Activated CD8-positive, alpha-beta memory T cell treated with anti-CD3 and anti-CD28 coated beads for 4 hours (primary cell): ENCODE measurements around the gene CHKA.

Experiments used
- DNase-seq, 2 donors: peaks; one replicate each; pipeline ENCODE4 v3.0.0-alpha.2; 2020; ENCODE audit warnings: low read depth in 2 of 2

CHKA gene

GRCh38 chr11:68121067-68121899 is at the start of gene CHKA:
Gene CHKA (minus strand): TSS chr11:68121388. CDS start chr11:68121177, 211 bp downstream.
- peak; percentile 74 for DNase-seq

GRCh38 chr11:68169442-68169841 is 48.3 kb upstream of the CHKA start:
- no peak for DNase-seq

- DNase-seq, result no peak
Observed at GRCh38 chr11:68168694-68169093, 47.5 kb upstream of the CHKA start.

GRCh38 chr11:68167474-68167873 is 46.3 kb upstream of the CHKA start:
- no peak for DNase-seq

GRCh38 chr11:68166969-68167368 is 45.8 kb upstream of the CHKA start:
- DNase-seq, result no peak

GRCh38 chr11:68165601-68166000 is 44.4 kb upstream of the CHKA start:
- DNase-seq, result no peak

- DNase-seq, result no peak
Observed at GRCh38 chr11:68164437-68164836, 43.2 kb upstream of the CHKA start.

- DNase-seq, result no peak
Observed at GRCh38 chr11:68163691-68164090, 42.5 kb upstream of the CHKA start.

- no peak for DNase-seq
Observed at GRCh38 chr11:68160100-68160695, 39.0 kb upstream of the CHKA start.

- DNase-seq, result no peak
Observed at GRCh38 chr11:68159665-68160064, 38.5 kb upstream of the CHKA start.

GRCh38 chr11:68159161-68159560 is 38.0 kb upstream of the CHKA start:
- DNase-seq, result no peak

GRCh38 chr11:68158580-68158979 is 37.4 kb upstream of the CHKA start:
- DNase-seq, result no peak

- DNase-seq, result no peak
Observed at GRCh38 chr11:68153742-68154141, 32.6 kb upstream of the CHKA start.

- no peak for DNase-seq
Observed at GRCh38 chr11:68150037-68150436, 28.8 kb upstream of the CHKA start.

- no peak for DNase-seq
Observed at GRCh38 chr11:68149417-68149816, 28.2 kb upstream of the CHKA start.

GRCh38 chr11:68148879-68149278 is 27.7 kb upstream of the CHKA start:
- no peak for DNase-seq

- DNase-seq, result no peak
Observed at GRCh38 chr11:68148071-68148805, 27.1 kb upstream of the CHKA start.

GRCh38 chr11:68146704-68147474 is 25.7 kb upstream of the CHKA start:
- DNase-seq, result no peak

- no peak for DNase-seq
Observed at GRCh38 chr11:68146010-68146540, 24.9 kb upstream of the CHKA start.

- no peak for DNase-seq
Observed at GRCh38 chr11:68145120-68145866, 24.1 kb upstream of the CHKA start.

GRCh38 chr11:68143310-68143689 is 22.1 kb upstream of the CHKA start:
- no peak for DNase-seq
